HG02840 (cell line): ENCODE measurements around the gene RNF180.
"Not testable (repeated sequence)": the region's sequence is repeated elsewhere in the genome, so short reads cannot be mapped to it uniquely, and the experiment has no call there.

Experiments used
- ATAC-seq: cut with Tn5 transposase; IDR thresholded peaks from one replicate; pipeline ENCODE4 v1.9.1; 2021; ENCODE audit warnings: mild to moderate bottlenecking, moderate library complexity, moderate number of reproducible peaks; ENCODE audit not compliant: unreplicated experiment, low FRiP score

Gene RNF180

DNA sequence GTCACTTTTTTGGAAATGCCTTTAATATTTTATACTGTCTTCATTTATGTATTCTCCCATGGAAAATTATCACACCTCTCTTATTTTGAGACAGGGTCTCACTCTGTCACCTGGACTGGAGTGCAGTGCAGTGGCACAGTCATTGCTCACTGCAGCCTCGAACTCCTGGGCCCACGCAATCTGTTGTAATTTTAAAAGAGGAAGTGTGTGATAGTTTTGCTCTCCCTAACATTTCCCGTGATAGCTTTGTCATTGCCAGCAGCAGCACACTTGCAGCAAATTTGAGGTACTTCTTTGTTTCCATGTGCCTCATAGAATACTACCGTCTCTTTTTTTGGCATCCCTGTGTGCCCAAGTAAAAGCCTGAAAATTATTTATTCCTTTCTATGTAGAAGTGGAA lies 103.5 kb downstream of the RNF180 start:
- ATAC-seq, result no peak

DNA sequence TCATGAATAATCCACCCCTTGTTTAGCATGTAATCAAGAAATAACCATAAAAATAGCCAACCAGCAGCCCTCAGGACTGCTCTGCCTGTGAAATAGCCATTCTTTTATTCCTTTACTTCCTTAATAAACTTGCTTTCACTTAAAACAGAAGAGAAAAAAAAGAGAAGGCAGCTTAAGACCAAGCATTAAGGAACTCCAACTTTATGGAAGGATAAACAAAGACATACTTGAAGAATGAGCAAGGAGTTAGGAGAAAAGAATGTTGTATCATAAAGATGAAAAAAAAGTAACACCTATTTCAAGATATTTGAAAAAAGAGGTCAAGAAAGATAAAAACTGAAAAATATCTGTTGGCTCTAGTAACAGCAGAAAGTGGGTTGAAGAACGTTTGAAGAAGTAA lies 107.6 kb downstream of the RNF180 start:
- no peak for ATAC-seq

DNA sequence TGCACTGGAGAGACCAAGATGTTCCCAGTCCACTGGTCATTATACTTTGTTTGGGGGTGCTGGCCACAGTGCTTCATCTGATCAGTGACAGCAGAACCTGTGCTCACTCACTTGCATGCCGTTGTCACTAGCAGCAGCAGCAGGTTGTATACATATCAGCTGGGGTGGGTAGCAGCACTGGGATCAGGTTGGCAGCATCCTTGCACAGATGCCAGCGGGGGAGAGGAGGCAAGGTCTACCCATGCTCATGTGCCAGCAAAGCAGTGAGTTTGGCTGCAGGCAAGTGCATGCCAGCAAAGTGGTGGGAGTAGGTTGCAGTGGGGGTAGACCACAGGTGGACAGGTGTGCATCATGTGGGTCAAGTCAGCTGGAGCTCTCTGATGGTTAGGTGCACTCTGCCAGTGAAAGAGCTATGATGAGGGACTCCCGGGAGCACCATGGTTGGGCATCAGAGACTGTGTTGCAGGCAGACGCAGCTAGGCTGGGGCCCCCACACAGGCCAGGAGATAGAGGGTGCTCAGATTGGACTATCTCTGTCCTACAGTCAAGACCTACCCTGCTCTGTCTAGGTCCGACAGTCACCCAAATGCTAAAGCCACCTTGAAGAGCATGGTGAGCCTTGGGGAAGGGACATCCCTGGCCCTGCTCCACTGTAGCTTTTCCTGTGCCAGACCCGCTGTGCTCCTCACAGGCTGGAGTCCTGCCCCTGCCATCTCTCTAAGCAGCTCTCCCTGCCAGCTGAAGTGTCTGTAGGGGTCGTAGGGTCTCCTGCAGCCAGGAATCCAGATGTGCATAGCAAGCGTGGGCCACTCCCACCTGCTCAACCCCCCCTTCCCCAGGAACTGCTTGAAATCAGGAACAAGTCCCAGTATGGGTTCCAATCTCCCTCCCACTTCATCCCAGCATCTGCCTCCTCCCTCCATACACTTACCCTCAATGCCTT lies 119.8 kb downstream of the RNF180 start:
- ATAC-seq, result no peak

DNA sequence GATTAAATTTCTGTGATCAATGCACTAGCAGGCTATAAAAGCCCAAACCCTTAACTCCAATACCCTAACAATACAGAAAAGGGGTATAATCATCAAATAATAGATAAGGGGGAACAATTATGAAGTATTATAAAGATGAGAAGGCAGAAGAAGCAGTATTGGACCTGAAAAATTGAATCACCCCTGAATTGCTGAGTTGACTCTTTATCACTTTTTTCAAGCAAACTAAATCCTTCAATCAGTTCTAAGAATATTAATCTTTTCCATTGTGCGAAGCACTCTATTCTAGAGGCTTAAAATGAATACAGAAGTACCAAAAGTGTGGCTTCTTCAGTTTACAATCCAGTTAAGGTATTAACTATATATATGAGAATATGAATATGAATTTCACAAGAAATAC lies 120.7 kb downstream of the RNF180 start:
- no peak for ATAC-seq

DNA sequence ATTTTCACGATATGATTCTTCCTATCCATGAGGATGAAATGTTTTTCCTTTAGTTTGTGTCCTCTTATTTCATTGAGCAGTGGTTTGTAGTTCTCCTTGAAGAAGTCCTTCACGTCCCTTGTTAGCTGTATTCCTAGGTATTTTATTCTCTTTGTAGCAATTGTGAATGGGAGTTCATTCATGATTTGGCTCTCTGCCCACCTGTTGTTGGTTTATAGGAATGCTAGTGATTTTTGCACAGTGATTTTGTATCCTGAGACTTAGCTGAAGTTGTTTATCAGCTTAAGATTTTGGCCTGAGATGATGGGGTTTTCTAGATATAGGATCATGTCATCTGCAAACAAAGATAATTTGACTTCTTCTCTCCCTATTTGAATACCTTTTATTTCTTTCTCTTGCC lies 122.9 kb downstream of the RNF180 start:
- ATAC-seq, result not testable (repeated sequence)

DNA sequence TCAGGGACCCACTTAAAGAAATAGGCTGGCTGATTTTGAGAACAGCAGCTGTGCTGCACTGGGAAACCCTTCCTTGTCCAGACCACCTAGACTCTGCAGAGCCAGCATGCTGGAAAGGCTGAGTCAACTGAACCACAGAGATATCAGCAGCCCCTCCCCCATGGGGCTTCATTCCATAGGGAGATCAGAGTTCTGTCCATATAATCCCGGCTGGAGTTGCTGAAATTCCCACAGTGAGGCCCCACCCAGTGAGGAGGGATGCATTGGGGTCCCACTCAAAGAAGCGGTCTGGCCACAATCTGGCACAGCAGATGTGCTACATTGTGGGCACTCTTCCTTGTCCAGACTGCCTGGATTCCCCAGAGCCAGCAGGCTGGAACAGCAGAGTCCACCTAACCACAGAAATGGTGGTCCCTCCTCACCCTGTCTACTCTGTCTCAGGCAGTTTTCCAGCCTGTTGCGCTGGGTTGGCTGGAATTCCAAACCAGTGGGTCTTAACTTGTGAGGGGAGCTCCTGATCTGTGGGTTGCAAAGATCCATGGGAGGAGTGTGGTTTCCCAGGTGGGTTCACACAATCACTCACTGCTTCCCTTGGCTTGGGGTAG lies 127.1 kb downstream of the RNF180 start:
- ATAC-seq, result no peak

DNA sequence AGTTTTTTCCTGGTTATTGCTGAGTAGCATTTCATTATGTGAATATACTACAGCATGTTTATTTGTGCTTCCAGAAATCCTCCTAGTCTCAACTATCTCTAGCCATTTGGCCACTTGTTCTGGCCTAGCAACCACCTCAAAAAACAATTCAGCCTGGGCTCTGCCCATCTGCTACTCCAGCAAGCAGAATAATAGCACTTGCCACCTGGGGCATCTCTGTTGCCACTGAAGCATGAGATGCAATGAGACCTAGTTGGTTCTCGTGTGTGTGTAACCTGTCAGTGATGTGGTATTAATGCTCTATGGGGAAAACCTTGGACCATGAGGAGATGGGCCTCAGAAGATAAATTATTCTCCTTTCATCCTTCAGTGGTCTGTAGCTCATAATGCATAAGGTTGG lies 129.5 kb downstream of the RNF180 start:
- ATAC-seq, result no peak

DNA sequence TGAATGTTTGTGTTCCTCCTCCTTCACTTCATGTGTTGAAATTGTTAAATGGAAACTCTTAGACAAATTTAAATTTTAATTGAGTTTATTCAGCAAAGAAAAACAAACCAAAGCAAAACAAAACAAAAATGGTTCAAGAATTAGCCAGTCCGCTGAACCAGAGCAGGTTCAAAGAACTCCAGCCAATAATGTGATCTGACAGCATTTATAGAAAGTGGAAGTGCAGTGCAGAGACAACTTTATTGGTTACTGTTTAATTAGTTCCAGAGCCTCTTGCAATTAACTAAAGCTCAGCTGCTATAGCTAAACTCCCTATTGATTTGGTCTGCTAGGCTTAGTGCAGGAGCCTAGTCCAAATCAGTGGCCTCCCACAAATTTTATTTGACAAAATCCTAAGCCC lies 132.9 kb downstream of the RNF180 start:
- no peak for ATAC-seq

DNA sequence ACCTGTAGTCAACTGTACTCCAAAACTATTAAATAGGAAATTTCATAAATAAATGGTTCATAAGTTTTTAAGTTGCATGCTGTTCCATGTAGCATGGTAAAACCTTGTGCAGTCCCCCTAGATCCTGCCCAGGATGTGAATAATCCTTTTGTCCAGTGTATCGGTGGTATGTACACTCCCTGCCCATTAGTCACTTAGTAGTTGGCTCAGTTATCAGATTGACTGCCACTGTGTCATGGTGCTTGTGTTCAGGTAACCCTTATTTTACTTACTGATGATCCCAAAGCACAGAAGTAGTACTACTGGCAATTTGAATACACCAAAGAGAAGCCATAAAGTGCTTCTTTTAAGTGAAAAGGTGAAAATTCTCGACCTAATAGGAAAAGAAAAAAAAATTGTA lies 134.2 kb downstream of the RNF180 start:
- no peak for ATAC-seq

DNA sequence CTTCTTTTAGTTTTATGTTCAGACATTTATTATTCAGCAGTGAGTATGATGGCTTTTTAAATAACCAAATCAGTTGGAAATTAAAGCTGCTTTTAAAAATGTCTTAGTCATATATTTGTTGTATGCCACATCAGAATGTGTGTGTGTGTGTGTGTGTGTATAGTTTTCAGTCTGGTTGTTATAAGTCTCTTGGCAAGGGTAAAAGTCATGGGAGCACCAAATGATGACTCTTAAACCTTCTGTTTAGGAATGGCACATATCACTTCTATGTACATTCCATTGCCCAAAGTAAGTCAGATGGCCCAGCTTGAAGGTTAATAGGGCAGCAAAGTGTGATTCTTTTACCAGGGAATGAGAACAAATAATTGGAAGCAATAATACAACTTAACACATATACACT lies 135.9 kb downstream of the RNF180 start:
- no peak for ATAC-seq

DNA sequence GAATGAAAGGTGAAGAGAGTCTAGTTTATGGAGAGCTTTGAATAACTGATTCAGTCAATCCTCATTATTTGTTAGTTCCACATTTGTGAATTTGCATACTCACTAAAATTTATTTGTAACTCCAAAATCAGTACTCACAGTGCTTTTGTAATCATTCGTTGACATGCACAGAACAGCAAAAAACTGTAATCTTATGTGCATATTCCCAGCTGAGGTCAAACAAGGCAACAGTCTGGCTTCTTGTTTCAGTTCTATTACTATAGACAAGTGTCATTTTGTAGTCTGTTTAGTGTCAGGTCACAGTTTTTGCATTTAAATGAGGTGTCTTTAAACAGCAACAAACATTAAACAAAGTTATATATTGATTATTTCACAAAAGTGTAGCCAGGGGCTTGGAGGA lies 142.5 kb downstream of the RNF180 start:
- ATAC-seq, result no peak

DNA sequence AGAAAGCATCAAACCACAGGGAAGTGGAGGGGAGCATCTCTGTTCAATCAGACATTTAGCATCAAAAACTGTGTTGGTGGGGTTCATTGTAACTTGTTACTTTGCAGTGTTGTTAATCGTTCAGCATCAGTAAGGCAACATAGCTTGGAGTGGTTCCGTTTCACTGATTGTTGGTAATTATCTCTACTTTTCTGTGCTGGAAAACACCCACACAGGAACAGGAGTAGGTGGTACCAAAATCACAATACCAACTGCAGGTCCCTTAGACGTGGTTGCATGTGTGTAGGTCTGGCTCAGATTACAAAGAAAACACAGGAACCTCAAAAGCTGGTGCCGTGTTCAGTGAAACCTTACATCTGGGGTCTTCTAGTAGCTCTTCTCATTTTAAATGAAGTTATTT lies 146.8 kb downstream of the RNF180 start:
- no peak for ATAC-seq

DNA sequence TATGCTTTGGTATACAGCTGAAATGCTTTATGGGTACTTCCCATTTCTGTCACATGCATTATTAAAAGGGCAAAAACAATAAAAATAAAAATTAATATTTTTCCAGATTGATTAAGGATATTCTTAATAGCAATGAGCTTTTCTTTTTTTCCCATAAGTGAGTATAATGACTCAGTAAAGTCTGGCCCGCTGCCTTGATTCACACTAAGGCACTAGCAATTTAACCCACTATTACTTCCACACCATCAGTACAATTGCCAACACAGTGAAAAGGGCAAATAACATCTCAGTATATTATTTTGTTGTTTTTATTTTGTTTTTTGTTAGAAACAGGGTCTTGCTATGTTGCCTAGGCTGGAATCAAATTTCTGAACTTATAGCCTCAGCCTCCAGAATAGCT lies 150.1 kb downstream of the RNF180 start:
- ATAC-seq, result no peak

DNA sequence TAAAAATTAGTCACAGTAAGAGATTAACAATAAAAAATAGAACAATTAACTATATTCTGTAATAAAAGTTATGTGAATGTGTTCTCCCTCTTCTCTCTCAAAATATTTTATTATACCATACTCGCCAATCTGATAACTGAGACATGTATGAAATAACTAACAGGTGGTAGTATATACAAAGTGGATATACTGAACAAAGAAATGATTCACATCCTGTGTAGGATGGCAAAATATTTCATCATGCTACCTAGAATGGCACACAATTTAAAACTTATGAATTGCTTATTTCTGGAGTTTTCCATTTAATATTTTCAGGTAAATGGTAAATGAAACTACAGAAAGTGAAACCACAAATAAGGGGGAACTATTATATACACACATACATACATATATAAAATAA lies 152.5 kb downstream of the RNF180 start:
- no peak for ATAC-seq

DNA sequence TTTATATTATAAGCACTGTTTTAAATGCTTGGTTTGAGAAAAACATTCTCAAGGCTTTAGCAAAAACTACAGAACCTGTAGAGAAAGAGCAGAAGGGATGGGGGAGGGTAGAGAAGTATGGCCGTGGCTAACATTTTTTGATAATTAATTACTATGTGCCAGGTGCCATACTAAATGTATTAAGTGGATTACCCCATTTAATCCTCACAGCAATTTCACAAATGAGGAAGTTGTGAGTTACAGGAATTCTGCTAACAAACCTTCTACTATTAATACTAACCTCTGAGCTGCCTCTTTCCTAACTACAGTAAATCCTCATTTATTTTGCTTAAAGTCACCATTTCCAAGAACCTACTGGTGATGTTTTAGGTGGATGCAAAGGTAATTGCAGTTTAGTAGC lies 157.9 kb downstream of the RNF180 start:
- no peak for ATAC-seq

DNA sequence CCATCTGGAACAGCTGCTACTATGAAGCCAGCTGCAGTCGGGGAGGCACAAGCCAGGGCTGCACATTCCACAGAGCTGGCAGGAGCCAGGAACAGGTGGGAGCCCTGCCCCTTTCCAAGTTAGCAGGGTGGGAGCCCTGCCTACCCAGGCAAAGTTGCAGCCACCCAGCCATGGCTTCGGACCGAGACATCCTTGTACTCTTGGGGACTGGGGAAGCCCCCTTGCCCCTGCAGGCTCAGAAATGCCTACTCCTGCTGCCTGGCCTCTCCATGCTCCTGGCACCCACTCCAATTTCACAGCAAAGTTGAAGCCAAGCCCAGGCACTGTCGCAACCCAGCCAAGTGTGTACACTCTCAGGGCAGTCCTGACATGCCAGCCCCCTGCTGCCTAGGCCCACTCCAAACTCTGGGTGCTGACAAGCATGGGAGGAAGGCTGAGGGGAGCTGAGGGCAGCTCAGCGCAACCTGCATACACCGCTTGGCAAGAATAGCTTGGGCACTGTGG lies 165.1 kb downstream of the RNF180 start:
- no peak for ATAC-seq

DNA sequence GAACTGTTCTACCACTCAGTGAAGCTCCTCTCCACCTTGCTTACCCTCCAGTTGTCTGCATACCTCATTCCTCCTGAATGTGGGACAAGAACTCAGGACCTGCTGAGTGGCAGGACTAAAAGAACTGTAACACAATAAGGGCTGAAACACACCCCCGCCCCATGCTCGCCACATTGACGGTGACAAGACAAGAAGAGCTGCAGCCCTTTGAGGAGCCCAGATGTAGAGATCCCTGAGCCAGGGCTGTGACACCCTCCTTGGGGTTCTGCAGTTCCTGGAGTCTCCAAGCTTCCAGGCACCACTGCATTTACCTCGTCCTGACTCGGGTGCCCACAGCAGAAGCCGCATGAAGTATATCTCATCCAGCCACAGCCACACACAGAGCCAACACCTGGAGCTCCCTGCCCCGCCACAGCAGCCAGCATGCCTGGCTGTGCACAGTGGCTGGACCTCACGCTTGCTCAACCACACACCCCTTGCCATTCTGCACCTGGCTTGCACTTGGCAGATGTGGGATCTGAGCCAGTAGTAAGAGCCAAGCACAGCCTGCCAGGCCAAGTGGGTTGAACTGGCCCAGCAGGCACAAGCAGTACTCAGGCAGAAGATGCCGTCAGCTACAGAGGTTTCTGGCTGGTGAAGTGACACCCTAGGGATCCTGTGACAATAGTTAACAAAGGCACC lies 166.1 kb downstream of the RNF180 start:
- no peak for ATAC-seq

DNA sequence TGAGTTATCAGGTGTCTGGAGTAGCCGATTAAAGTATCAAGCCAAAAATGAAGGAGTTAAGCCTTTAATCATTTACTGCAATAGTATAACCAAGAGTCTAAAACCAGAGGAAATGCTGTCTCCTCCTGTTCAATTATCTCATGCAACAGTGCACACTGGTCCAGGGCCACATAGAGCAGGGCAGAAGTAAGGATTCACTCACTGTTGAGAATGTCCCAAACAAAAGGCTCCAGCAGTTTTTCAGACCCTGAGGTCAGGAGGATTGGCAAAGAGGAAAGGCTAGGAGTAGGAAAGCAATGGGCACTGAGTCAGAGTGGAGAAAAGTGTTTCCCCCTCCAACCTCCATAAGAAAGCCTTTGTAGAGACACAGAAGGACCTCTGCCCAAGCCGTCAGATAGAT lies 168.2 kb downstream of the RNF180 start:
- ATAC-seq, result no peak

DNA sequence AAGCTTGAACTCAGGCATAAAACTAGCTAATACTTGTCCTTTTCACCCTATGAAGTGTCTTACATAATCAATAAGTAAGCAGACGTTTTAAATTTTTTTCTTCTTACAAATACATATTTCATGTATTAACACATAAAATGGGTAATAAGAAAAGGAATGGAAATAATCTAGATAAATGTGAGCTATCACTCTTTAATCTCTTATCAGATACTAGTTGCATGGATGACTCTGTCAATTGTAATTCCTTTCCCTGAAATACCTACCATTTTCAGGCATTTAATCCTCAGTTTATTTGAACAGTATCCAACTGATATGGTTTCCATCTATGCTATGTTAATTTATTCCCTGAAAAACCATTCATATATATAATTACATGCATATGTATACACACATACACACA lies 174.1 kb downstream of the RNF180 start:
- no peak for ATAC-seq

DNA sequence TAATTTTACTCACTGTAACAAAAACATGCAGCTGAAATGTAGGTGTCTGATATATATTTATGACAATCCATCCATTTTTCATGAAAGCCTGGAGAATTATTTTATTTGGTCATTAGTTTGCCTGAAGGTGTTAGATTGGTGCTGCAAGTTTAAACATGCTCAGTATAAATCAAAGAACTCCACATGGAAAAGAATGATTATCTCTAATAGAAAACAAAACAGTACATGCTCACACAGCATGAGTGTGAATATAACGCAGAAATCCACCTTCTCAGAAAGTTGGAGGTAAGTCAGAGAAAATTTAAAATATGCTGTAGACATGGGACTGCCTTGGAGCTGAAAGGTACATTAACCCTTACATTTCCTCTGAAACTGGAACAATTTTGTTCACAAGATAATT lies 174.7 kb downstream of the RNF180 start:
- no peak for ATAC-seq

DNA sequence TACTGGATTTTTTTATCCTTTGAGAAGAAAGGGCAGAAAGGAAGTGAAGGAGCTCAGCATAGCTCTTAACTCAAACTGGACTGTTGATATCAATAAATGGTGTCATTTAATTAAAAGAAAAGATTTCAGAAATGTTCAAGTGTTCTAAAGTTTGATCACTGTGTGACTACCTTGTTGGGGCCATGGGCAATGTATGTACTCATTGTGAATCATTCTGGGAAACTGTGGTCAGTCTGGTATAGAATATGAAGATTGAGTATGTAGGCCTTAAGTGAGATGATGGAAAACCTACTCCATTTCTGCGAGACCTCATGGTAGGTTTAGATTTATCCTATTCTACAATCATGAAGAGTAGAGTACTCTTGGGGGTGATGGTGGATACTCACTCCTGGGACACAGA lies 175.7 kb downstream of the RNF180 start:
- ATAC-seq, result no peak
